Lower lobe of right lung (tissue), 2 donors: Measurements from ENCODE around the gene SMARCA4. TPM values are rescaled to one million over a fixed set of nuclear protein-coding genes. Genes with fewer than 3 reads are reported as not detected.
"Not testable (repeated sequence)": the region's sequence is repeated elsewhere in the genome, so short reads cannot be mapped to it uniquely, and the experiment has no call there.

ENCODE experiments used
- ATAC-seq, 2 donors: fragments of 200-7000 bp; cut with Tn5 transposase; one replicate each; pipeline ENCODE4 v1.9.1; 2020 to 2022; ENCODE audit warnings: mild to moderate bottlenecking in 2 of 2, moderate library complexity in 2 of 2
- DNase-seq: peaks from one replicate; pipeline ENCODE4 v3.0.0-alpha.2; 2020
- H3K27ac ChIP-seq: fragments of 200-600 bp; one replicate; pipeline ENCODE4 v1.8.0; 2022
- H3K27me3 ChIP-seq: fragments of 200-600 bp; one replicate; pipeline ENCODE4 v1.8.0; 2022; ENCODE audit warnings: low read depth
- H3K36me3 ChIP-seq: fragments of 200-600 bp; one replicate; pipeline ENCODE4 v1.8.0; 2022; ENCODE audit warnings: mild to moderate bottlenecking
- H3K4me1 ChIP-seq: fragments of 200-600 bp; one replicate; pipeline ENCODE4 v1.8.0; 2022
- H3K4me3 ChIP-seq: fragments of 200-600 bp; one replicate; pipeline ENCODE4 v1.8.0; 2022; ENCODE audit warnings: mild to moderate bottlenecking
- H3K9me3 ChIP-seq: fragments of 200-600 bp; one replicate; pipeline ENCODE4 v1.8.0; 2022
- CTCF ChIP-seq: fragments of 200-600 bp; IDR thresholded peaks from one replicate; pipeline ENCODE4 v1.8.0; 2022; ENCODE audit warnings: antibody characterized with exemption, mild to moderate bottlenecking
- intact Hi-C: fragments of 100-400 bp; cut with DNase I; formaldehyde crosslinking; loops from one replicate; pipeline ENCODE4 v1.11.0; 2022
- total RNA-seq: library from RNA; stranded (reverse); fragmentation: NEBNext Ultra II Directional; extraction: Animal tissue kit (Norgen Biotek cat#: 25700); gene quantifications from one replicate; pipeline ENCODE4 v1.2.1, GENCODE V29; 2021
- donor health status: DM: no; HTN: yes; CAD: no; lungs with severe emphysema.

Gene SMARCA4
- total RNA-seq, 1 donor from 2014 or later = 85.0 TPM

GRCh38 chr19:11098327-11098726, 137.5 kb downstream of the SMARCA4 start:
- no peak for TF ChIP-seq CTCF
- H3K4me1 ChIP-seq = peaks cover 43% of the 10 kb centered on the region
- DNase-seq (no peak), ATAC-seq (no peak)
- no peak overlapping the region for H3K4me3 ChIP-seq
- peaks cover 42% of the 10 kb centered on the region for H3K36me3 ChIP-seq
- H3K27me3 ChIP-seq = no peaks in the 10 kb centered on the region
- H3K27ac ChIP-seq = no peak overlapping the region
- no peaks in the 10 kb centered on the region for H3K9me3 ChIP-seq
- intact Hi-C loops = no loop called here

GRCh38 chr19:11098861-11099260, 138.0 kb downstream of the SMARCA4 start:
- Histone ChIP-seq H3K27ac (no peak overlapping the region), H3K36me3 (peaks cover 47% of the 10 kb centered on the region), H3K4me1 (peaks cover 38% of the 10 kb centered on the region), H3K4me3 (no peak overlapping the region), H3K27me3 (no peaks in the 10 kb centered on the region), H3K9me3 (no peaks in the 10 kb centered on the region)
- DNase-seq = no peak
- ATAC-seq = no peak
- intact Hi-C loops = no loop called here
- TF ChIP-seq CTCF = no peak

GRCh38 chr19:11100049-11100448, 139.2 kb downstream of the SMARCA4 start:
- no peak for TF ChIP-seq CTCF
- DNase-seq (no peak), ATAC-seq (no peak)
- peaks cover 26% of the 10 kb centered on the region for H3K4me1 ChIP-seq
- H3K9me3 ChIP-seq = no peaks in the 10 kb centered on the region
- H3K27me3 ChIP-seq = no peaks in the 10 kb centered on the region
- no peak overlapping the region for H3K27ac ChIP-seq
- H3K4me3 ChIP-seq = no peak overlapping the region
- H3K36me3 ChIP-seq = peaks cover 59% of the 10 kb centered on the region
- intact Hi-C loops = no loop called here

GRCh38 chr19:11101057-11101456, 140.2 kb downstream of the SMARCA4 start:
- Histone ChIP-seq H3K27ac (no peak overlapping the region), H3K27me3 (no peaks in the 10 kb centered on the region), H3K36me3 (peaks cover 64% of the 10 kb centered on the region), H3K9me3 (no peaks in the 10 kb centered on the region), H3K4me1 (peaks cover 17% of the 10 kb centered on the region), H3K4me3 (no peak overlapping the region)
- DNase-seq (no peak), ATAC-seq (no peak)
- TF ChIP-seq CTCF = no peak
- intact Hi-C loops = no loop called here

- intact Hi-C loops = no loop called here
- H3K4me3 ChIP-seq = no peak overlapping the region
- no peak overlapping the region for H3K27ac ChIP-seq
- H3K27me3 ChIP-seq = no peaks in the 10 kb centered on the region
- peak in 1 of 2 donors; percentile 20 for ATAC-seq
- H3K4me1 ChIP-seq = peaks cover under 1% of the 10 kb centered on the region
- H3K9me3 ChIP-seq = no peaks in the 10 kb centered on the region
- DNase-seq = no peak
- no peak for TF ChIP-seq CTCF
- H3K36me3 ChIP-seq = peaks cover 80% of the 10 kb centered on the region
These were observed 142.1 kb downstream of the SMARCA4 start for GRCh38 chr19:11102944-11103343.

- DNase-seq, intact Hi-C loops, ATAC-seq, H3K27ac ChIP-seq, H3K4me1 ChIP-seq, H3K9me3 ChIP-seq, H3K27me3 ChIP-seq, H3K4me3 ChIP-seq: not testable (repeated sequence)
- H3K36me3 ChIP-seq = peaks cover 87% of the 10 kb centered on the region
These were observed 142.8 kb downstream of the SMARCA4 start for GRCh38 chr19:11103667-11104066.
